LNCaP clone FGC (cell line): ENCODE measurements around the gene ASTN1.

Experiments
- DNase-seq: peaks from one replicate; pipeline ENCODE4 v3.0.0-alpha.2; 2011; ENCODE audit warnings: low read depth
- H3K4me3 ChIP-seq: 2 replicates; pipeline ENCODE4 v1.5.1; 2011; ENCODE audit warnings: mild to moderate bottlenecking, low read depth, low read length, control low read depth
- TF ChIP-seq, protein P1 (sequence below): IDR thresholded peaks from 2 replicates; pipeline ENCODE4 v1.5.1; 2012; ENCODE audit warnings: mild to moderate bottlenecking; ENCODE audit not compliant: control insufficient read depth, insufficient read depth; ENCODE audit errors: extremely low read depth

The ASTN1 gene

GRCh38 chr1:177165069-177165439, 542 bp upstream of the ASTN1 start:
- H3K4me3 ChIP-seq: no peak overlapping the region
- TF ChIP-seq, protein P1, sequence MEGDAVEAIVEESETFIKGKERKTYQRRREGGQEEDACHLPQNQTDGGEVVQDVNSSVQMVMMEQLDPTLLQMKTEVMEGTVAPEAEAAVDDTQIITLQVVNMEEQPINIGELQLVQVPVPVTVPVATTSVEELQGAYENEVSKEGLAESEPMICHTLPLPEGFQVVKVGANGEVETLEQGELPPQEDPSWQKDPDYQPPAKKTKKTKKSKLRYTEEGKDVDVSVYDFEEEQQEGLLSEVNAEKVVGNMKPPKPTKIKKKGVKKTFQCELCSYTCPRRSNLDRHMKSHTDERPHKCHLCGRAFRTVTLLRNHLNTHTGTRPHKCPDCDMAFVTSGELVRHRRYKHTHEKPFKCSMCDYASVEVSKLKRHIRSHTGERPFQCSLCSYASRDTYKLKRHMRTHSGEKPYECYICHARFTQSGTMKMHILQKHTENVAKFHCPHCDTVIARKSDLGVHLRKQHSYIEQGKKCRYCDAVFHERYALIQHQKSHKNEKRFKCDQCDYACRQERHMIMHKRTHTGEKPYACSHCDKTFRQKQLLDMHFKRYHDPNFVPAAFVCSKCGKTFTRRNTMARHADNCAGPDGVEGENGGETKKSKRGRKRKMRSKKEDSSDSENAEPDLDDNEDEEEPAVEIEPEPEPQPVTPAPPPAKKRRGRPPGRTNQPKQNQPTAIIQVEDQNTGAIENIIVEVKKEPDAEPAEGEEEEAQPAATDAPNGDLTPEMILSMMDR: no peak

GRCh38 chr1:177163844-177164379, 600 bp downstream of the ASTN1 start:
- no peak overlapping the region for H3K4me3 ChIP-seq
- TF ChIP-seq, protein P1: no peak
- DNase-seq: no peak

More at GRCh38 chr1:177165069-177165439, 542 bp upstream of the ASTN1 start:
- no peak for DNase-seq

DNA sequence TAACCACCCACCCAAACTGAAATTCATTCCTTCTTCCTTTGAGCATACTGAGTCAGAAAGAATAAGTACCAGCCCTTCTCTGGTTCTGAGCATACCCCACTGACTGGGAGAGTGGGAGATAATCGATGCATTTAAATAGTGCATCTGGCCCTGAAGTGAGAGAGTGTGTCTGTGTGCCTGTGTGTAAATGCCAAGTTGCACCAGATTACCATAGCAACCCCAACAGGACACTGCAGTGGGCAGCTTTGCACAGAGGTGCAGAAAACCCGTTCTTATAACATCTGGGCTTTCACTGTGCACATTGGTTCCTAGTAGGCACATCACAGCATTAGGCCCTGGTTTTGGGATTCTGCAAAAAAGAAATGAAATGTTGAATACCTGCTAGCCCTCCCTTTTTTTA, 2.3 kb downstream of the ASTN1 start:
- TF ChIP-seq, protein P1: no peak
- H3K4me3 ChIP-seq: no peak overlapping the region
- no peak for DNase-seq

DNA sequence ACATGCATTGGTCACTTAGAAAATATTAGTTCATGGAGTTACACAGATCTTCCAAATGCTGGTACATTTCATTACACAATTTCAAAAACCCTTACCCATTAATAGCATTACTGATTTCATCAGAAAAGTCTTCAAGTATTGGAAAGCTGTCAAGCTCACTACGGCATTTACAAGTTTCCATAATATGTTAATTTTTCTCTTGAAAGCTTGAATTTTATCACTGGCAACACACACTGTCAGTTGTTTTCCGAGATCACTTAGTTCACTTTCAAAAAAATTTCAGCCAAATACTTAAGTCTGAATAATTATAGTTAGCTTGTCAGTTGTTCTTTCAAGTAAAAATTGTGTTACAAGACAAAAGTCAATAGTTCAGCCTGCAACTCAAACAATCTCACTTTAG, 18.0 kb downstream of the ASTN1 start:
- TF ChIP-seq, protein P1: no peak
- DNase-seq: no peak
- H3K4me3 ChIP-seq: no peak overlapping the region

DNA sequence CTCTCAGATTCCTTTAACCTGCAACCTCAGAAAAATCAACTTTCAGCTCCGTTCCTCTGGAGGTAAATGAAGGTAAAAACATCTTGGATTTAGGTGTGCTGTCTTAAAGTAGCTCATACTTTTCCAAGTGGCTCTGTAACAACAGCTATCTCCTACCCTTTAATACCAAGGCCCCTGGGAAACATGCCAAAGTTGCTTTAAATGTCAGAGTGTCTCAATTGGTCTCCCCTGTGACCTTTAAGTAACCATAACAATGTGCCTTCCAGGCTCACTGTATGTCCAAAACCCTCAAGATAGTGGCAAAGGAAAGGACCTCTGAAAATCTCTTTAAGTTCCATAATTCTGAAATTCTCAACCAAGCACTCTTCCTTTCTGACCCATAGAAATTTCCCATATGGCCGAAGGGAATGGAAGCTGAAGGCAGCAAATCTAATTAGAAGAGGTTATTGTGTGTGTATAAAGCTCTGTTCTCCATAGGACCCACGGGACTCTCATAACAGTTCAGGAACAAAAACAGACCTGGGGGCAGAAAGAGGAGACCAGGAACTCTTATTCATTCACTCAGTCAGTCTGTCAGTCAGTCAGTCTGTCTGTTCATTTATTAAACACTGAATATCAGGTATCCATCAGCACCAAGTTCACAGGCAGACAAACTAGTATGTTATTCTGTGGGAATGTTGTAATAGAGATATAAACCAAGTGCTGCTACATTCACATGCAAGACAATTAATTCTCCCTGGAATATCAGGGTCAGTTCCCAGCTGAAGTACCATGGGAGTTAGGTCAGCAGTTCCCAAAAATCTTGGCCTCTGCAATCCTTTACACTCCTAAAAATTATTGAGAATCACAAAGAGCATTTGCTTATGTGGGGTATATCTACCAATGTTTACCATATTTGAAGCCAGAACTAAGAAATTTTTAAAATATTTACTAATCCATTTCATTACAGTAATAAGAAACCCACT, 19.1 kb downstream of the ASTN1 start:
- no peak for DNase-seq
- TF ChIP-seq, protein P1: no peak
- no peak overlapping the region for H3K4me3 ChIP-seq

- no peak for DNase-seq
- TF ChIP-seq, protein P1: no peak
- H3K4me3 ChIP-seq: no peak overlapping the region
Measured at GRCh38 chr1:177142791-177143271, 21.7 kb downstream of the ASTN1 start.
